Stimulated activated naive CD8-positive, alpha-beta T cell treated with anti-CD3 and anti-CD28 coated beads, Interleukin-15, amount 100 ng/mL, for 72 hours (primary cell): ENCODE measurements around the gene TMEM143.
"Not testable (repeated sequence)": the region's sequence is repeated elsewhere in the genome, so short reads cannot be mapped to it uniquely, and the experiment has no call there.

ENCODE experiments used
- ATAC-seq: fragments of 150-1000 bp; cut with Tn5 transposase; 2 replicates; pipeline ENCODE4 v1.10.0; 2021; ENCODE audit warnings: mild to moderate bottlenecking, moderate library complexity
- DNase-seq, 2 donors: peaks; one replicate each; pipeline ENCODE4 v3.0.0; 2021 to 2022
- H3K27ac Mint-ChIP-seq, 2 donors: one replicate each; pipeline ENCODE4 v1.8.0; 2022; ENCODE audit warnings: mild to moderate bottlenecking in 2 of 2, mixed read lengths in 2 of 2, moderate library complexity in 2 of 2
- H3K27me3 Mint-ChIP-seq: one replicate; pipeline ENCODE4 v1.8.0; 2022; ENCODE audit warnings: mixed read lengths
- H3K4me1 Mint-ChIP-seq: one replicate; pipeline ENCODE4 v1.8.0; 2022; ENCODE audit warnings: mild to moderate bottlenecking, mixed read lengths
- H3K4me3 Mint-ChIP-seq, 2 donors: one replicate each; pipeline ENCODE4 v1.8.0; 2022; ENCODE audit warnings: mild to moderate bottlenecking in 2 of 2, mixed read lengths in 2 of 2, moderate library complexity in 1 of 2
- H3K9me3 Mint-ChIP-seq, 2 donors: one replicate each; pipeline ENCODE4 v1.8.0; 2022; ENCODE audit warnings: mixed read lengths in 2 of 2

The TMEM143 gene

DNA sequence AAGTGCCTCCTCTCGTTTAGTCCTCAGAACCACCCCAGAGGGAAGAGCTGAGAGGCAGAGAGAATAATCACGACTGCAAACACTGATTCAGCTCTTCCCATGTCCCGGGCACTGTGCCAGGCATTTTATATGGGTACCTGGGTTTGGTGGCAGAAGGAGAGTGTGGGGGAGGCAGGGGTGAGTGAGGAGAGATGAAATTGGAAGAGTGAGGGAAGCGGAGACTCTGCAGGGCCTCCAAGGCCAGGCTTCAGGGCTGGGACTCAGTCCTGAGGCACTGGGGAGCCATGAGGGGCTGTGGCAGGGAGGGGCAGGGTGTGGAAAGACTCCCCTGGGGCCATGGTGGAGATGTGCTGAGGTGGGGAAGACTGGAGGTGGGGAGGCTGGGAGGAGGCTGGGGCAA lies 9.2 kb upstream of the TMEM143 start:
- Mint-ChIP-seq H3K27me3 (peaks cover 11% of the 10 kb centered on the region), H3K4me3 (no peak overlapping the region), H3K27ac (no peak overlapping the region), H3K9me3 (no peaks in the 10 kb centered on the region), H3K4me1 (no peaks in the 10 kb centered on the region)
- DNase-seq (no peak), ATAC-seq (no peak)

DNA sequence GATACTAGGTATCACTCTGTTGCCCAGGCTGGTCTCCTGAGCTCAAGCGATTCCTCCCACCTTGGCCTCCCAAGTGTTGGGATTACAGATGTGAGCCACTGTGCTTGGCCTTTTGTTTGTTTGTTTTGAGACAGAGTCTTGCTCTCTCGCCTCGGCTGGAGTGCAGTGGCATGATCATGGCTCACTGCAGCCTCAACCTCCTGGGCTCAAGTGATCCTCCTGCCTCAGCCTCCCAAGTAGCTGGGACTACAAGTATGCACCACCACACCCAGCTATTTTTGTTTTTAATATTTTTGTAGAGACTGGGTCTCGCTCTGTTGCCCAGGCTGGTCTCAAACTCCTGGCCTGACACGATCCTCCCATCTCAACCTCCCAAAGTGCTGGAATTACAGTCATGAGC lies 8.0 kb upstream of the TMEM143 start:
- not testable (repeated sequence) for DNase-seq, H3K4me3 Mint-ChIP-seq, ATAC-seq, H3K4me1 Mint-ChIP-seq, H3K27ac Mint-ChIP-seq, H3K9me3 Mint-ChIP-seq
- peaks cover 11% of the 10 kb centered on the region for H3K27me3 Mint-ChIP-seq

DNA sequence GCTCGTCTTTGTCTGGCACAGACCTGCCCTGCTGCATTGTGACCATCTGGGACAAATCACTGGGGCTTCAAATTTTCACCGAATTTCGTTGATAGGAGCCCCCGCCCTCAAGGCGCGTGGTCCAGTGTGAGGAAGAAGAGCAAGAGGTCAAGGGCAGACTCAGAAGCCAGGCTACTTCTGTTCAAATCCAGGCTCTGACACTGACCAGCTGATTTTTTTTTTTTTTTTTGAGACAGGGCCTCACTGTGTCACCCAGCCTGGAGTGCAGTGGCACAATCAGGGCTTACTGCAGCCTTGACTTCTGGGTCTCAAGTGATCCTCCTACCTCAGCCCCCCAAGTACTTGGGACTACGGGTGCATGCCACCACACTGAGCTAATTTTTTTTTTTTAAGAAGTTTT lies 7.6 kb upstream of the TMEM143 start:
- H3K27me3 Mint-ChIP-seq = peaks cover 11% of the 10 kb centered on the region
- DNase-seq = no peak
- H3K4me3 Mint-ChIP-seq = no peak overlapping the region
- H3K27ac Mint-ChIP-seq = no peak overlapping the region
- H3K9me3 Mint-ChIP-seq = no peaks in the 10 kb centered on the region
- H3K4me1 Mint-ChIP-seq = no peaks in the 10 kb centered on the region
- no peak for ATAC-seq

DNA sequence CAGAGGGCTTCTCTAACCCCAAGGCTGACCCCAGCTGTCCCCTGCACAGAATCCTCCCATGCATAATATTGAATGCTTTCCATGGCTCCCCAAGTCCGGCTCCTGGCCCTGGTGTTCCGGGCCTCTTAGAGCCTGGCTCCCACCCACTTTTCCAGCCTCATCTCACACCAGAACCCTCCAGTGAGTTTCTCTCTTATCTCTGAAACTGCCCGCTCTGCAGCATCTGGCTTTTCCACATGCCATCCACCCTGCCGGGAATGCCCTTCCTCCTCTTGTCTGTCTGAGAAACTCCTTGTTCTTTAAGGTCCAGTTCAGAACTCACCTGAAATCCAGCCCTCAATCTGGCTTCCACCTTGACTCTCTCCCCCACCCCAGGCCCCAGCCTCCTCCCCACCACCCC lies 7.2 kb upstream of the TMEM143 start:
- Mint-ChIP-seq H3K27me3 (peaks cover 11% of the 10 kb centered on the region), H3K27ac (no peak overlapping the region), H3K4me3 (no peak overlapping the region), H3K9me3 (no peaks in the 10 kb centered on the region), H3K4me1 (no peaks in the 10 kb centered on the region)
- DNase-seq (no peak), ATAC-seq (no peak)

DNA sequence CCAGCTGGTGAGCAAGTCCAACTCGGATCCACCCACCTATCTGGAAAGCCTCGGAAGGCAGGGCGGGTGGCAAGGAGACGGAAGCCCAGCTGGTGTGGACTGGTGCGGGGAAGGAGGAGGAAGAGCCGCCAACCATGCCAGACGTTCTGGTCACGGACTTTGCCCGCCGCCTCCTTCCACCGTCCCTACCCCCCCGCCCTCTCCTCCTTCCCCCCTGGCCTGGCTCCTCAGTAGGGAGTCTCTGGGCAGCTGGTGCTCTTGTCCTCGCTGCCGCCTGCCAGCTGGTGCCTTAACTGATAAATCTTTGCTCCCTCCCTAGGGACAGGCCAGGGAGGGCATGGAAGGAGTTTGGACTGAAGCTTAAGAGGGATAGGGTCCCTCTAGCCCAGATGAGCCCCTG lies 5.2 kb upstream of the TMEM143 start:
- Mint-ChIP-seq H3K4me1 (peaks cover 12% of the 10 kb centered on the region), H3K4me3 (no peak overlapping the region), H3K27me3 (peaks cover 11% of the 10 kb centered on the region), H3K27ac (no peak overlapping the region), H3K9me3 (no peaks in the 10 kb centered on the region)
- ATAC-seq = no peak
- DNase-seq = no peak

DNA sequence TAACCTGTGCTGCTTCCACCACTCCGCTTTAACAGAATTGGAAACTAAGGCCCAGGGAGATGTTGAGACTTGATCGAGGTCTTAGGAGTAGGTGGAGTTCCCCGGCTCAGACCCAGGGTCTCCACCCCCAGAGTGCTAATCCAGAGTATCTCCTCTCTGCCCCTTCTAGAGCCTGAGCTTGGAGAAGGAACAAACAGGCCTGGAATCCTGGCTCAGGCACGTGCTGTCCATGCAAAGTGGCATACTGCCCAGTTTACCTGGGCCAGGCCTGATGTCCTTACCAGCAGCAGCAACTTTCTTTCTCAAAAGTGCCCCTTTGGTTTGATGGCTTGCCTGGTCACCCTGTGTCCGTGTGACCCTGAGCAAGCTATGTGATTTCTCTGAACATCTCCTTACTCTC lies 4.1 kb upstream of the TMEM143 start:
- ATAC-seq (no peak), DNase-seq (no peak)
- Mint-ChIP-seq H3K9me3 (no peaks in the 10 kb centered on the region), H3K27ac (no peak overlapping the region), H3K27me3 (peaks cover 4% of the 10 kb centered on the region), H3K4me3 (no peak overlapping the region), H3K4me1 (peaks cover 14% of the 10 kb centered on the region)

DNA sequence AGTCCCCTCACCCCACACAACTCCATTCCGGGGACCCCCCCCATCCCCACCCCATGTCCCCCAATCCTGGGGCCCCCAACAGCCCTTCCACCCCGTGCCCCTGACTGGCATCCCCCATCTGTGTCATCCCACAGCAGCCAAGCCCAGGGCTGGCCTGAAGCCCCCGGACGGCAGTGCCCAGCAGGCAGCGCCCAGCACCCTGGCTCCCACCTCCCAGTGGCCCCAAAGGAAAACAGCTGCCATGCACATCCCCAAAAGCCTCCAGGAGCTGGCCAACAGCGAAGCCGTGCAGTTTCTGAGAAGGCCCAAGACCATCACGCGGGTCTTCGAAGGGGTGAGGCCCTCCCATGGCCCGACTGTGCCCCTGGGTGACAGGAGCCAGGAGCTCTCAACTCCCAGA lies 1.9 kb upstream of the TMEM143 start:
- ATAC-seq (no peak), DNase-seq (no peak)
- Mint-ChIP-seq H3K4me1 (peaks cover 19% of the 10 kb centered on the region), H3K27ac (no peak overlapping the region), H3K9me3 (no peaks in the 10 kb centered on the region), H3K27me3 (no peaks in the 10 kb centered on the region), H3K4me3 (peak overlapping the region in 1 of 2 donors; percentile 92)

DNA sequence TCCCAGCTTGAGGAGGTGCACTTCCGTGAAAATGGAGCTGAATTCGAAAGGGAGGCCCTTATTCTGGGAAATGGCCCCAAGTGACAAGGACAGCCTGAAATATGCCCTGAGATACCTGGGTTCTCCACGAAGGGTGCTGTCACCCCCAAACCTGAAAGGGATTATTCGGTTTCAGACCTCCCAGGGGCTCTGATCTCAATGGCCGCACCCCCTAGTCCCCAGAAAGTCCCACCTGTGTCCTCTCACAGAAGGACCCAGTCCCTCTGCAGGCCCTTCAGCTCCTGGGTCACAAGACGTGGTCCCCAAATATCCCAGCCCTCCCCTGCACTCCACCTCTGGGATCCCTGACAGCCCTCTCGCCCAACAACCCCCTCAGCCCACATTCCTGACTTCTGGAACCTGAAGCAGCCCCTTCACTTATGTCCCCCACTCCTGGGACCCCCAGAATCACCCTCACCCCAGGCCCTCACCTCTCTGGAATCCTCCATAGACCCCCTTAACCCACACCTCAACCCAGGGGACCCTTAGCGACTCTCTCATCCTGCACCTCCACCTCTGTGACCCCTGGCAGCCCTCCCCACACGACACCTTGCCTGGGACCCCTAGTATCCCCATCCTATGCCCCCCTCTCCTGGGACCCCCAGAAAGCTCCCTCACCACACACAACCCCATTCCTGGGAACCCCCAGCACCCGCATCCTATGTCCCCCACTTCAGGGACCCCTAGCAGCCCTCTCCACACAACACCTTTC lies 1.0 kb upstream of the TMEM143 start:
- Mint-ChIP-seq H3K27ac (peak overlapping the region; percentile 92 to 98), H3K4me3 (peak overlapping the region; percentile 87 to 92), H3K4me1 (peaks cover 19% of the 10 kb centered on the region), H3K27me3 (no peaks in the 10 kb centered on the region), H3K9me3 (no peaks in the 10 kb centered on the region)
- DNase-seq (no peak), ATAC-seq (peak; percentile 3)

DNA sequence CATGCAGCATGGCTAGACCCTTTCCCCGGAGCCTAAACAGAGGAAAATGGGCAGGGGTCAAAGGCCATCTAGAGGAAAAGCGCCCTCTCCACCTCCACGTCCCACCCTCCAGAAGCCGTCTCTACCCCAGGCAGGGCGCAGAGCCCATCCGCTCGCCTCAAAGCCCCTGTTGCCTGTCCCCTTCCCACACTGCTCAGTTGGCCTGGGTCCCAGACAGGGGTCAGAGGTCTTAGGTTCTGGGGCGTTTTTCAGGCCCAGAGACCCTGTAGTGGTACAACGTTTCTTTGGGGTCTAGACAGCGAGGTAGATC lies 285 bp downstream of the TMEM143 start:
- ATAC-seq = peak; percentile 28
- no peaks in the 10 kb centered on the region for H3K9me3 Mint-ChIP-seq
- peak overlapping the region; percentile 87 to 92 for H3K4me3 Mint-ChIP-seq
- peak overlapping the region; percentile 92 to 98 for H3K27ac Mint-ChIP-seq
- DNase-seq = no peak
- H3K27me3 Mint-ChIP-seq = no peaks in the 10 kb centered on the region
- H3K4me1 Mint-ChIP-seq = peaks cover 19% of the 10 kb centered on the region

DNA sequence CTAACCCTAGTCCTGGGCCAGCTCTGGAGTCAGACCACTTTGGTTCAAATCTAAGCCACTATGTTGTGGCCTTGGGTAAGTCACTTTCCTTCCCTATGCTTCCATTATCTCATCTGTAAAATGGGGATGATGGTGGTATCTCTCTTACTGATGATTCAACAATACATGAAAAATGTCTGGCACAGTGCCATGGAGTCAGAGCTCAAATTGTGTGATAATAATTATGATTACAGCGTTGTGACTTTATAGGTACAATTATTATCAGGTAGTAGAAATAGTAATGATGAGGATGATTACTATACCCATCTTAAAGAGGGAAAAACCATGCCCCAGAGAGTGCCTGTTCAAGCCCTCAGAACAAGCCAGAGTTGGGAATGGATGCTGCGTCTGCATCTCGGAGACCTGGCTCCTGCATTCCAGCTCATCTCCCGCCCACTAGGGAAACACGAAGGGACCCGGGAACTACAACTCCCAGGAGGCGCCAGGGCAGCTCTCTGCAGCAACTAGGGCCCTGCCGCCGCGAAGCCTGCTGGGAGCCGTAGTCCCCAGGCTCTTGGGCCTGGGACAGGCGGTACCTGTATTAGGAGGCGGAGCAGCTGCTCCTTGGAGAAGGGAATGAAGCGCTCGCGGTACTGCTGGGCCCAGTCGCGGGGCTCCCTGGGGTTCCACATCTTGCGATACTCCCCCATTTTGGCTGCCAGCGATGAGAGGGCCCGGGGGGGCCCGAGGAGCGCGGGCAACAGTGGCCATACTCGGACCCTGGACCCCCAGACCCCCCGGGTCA lies 832 bp downstream of the TMEM143 start:
- Mint-ChIP-seq H3K4me3 (peak overlapping the region; percentile 87 to 92), H3K27ac (peak overlapping the region; percentile 92 to 98), H3K4me1 (peaks cover 19% of the 10 kb centered on the region), H3K9me3 (no peaks in the 10 kb centered on the region), H3K27me3 (no peaks in the 10 kb centered on the region)
- ATAC-seq (peak; percentile 79), DNase-seq (peak; percentile 80 to 90)

DNA sequence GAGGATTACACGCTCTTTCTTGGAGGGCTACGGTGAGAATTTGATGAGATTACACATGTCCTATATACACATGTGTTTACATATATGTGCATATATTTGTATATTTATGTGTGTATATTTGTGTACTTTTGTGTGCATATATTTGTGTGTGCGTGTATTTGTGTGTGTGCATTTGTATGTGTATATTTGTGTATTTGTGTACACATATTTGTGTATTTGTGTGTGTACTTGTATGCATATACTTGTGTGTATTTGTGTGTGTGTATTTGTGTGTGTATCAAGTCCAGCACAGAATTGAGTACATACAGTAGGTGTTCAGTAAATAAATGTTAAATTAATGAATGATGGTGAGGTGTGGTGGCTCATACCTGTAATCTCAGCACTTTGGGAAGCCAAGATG lies 1.8 kb downstream of the TMEM143 start:
- no peak overlapping the region for H3K27ac Mint-ChIP-seq
- ATAC-seq (no peak), DNase-seq (no peak)
- H3K9me3 Mint-ChIP-seq = no peaks in the 10 kb centered on the region
- H3K4me3 Mint-ChIP-seq = peak overlapping the region in 1 of 2 donors; percentile 19
- no peaks in the 10 kb centered on the region for H3K27me3 Mint-ChIP-seq
- H3K4me1 Mint-ChIP-seq = peaks cover 19% of the 10 kb centered on the region

DNA sequence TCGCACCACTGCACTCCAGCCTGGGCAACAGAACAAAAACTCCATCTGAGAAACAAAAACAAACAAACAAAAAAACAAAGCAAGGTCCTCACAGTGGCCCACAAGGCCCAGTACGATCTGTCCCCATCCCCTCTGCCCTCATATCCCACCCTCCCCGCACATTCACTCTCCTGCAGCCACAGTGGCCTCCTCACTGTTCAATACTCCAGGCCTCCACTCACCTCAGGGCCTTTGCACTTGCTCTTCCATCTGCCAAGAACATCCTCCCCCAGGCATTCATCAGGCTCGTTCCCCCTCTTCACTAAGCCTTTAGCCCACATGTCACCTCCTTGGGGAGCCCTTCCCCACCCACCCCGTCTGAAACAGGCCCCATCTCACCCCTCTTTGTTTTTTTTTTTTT lies 4.6 kb downstream of the TMEM143 start:
- Mint-ChIP-seq H3K27me3 (no peaks in the 10 kb centered on the region), H3K4me1 (peaks cover 8% of the 10 kb centered on the region), H3K9me3 (no peaks in the 10 kb centered on the region), H3K27ac (no peak overlapping the region), H3K4me3 (no peak overlapping the region)
- ATAC-seq (no peak), DNase-seq (no peak)

DNA sequence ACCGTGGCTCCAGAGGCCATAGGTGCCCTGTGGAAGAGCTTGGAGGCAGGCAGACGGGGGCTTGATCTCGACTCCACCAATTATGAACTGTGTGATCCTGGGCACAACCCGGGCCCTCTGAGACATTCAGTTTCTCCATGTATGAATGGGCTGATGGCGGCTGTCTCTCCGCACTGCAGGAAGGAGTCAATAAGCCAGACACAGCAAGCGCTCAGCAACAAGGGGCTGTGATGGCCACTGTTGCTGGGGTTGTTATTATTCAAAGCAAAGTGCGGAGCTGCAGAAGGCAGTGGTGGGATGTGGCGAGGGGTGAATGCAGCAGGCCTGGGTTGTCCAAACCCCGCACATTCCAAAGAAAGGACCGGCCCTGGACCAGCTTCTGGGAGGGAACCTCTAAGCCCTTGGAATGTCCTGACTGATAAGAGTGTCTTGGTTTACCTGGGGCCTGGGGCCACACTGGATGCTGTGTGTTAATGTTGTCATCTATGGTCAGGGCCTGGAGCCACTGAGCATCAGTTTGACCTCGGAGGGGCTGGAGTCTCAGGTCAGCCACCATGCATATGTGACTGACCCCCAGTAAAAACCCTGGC lies 8.3 kb downstream of the TMEM143 start:
- Mint-ChIP-seq H3K27ac (no peak overlapping the region), H3K27me3 (no peaks in the 10 kb centered on the region), H3K9me3 (no peaks in the 10 kb centered on the region), H3K4me3 (no peak overlapping the region), H3K4me1 (peaks cover 11% of the 10 kb centered on the region)
- ATAC-seq (no peak), DNase-seq (no peak)

DNA sequence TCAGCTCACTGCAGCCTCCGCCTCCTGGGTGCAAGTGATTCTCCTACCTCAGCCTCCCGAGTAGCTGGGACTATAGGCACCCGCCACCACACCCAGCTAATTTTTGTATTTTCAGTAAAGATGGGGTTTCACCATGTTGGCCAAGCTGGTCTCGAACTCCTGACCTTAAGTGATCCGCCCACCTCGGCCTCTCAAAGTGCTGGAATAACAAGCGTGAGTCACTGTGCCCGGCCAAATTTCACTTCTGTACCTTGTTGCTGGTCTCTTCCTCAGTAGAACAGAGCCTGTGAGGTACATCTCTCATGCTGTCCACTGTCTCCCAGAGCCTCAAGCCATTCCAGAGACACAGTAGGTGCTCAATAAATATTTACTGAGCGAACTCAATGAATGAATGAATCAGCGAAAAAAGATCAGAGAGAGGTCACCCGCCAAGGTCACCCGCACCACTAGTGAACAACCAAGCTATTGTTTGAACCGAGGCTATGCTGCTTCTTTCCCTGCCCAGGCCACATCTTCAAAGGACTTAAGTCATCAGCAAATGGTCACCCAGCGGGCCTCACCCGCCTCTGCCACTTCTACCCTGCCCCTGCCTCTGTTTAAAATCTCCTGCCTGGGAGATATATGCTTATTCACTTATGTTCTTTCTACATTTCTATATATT lies 9.3 kb downstream of the TMEM143 start:
- Mint-ChIP-seq H3K27ac (peak overlapping the region in 1 of 2 donors; percentile 27), H3K27me3 (no peaks in the 10 kb centered on the region), H3K4me3 (no peak overlapping the region), H3K4me1 (peaks cover 11% of the 10 kb centered on the region), H3K9me3 (no peaks in the 10 kb centered on the region)
- ATAC-seq = no peak
- no peak for DNase-seq

DNA sequence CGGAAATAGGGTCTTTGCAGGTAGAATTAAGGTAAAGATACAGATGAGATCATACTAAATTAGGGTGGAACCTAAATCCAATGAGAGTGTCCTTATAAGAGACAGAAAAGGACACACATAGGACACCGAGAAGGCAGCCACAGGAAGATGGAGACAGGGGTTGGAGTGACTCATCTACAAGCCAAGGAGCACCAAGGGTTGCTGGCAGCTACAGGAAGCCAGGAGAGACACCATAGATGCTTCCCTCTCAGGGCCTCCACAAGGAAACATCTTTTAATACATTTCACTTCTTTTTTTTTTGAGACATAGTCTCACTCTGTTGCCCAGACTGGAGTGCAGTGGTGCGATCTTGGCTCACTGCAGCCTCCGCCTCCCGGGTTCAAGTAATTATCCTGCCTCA lies 10.1 kb downstream of the TMEM143 start:
- Mint-ChIP-seq H3K4me3 (no peak overlapping the region), H3K4me1 (peaks cover 11% of the 10 kb centered on the region), H3K9me3 (no peaks in the 10 kb centered on the region), H3K27ac (no peak overlapping the region), H3K27me3 (no peaks in the 10 kb centered on the region)
- DNase-seq (no peak), ATAC-seq (no peak)

DNA sequence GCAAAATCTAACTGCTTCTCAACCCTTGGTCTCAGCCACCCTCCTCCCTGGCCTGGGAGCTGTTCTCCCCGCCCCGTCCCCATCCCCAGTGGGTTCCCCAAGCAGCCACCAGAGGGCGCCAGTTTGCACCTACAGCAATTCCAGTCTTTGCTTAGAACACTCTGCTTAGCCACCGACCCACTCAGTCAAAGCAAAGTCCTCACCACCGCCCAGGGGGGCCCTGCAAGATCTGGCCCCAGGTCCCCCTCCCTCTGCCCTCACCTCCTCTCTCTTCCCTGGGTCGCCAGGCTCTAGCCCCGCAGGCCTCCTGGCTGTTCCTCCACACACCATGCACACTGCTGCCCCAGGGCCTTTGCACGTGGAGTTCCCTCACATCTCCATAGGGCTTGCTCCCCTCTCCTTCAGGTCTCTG lies 12.4 kb downstream of the TMEM143 start:
- no peaks in the 10 kb centered on the region for H3K9me3 Mint-ChIP-seq
- no peaks in the 10 kb centered on the region for H3K27me3 Mint-ChIP-seq
- H3K27ac Mint-ChIP-seq = peak overlapping the region in 1 of 2 donors; percentile 14
- ATAC-seq = peak; percentile 95
- no peak overlapping the region for H3K4me3 Mint-ChIP-seq
- peaks cover 16% of the 10 kb centered on the region for H3K4me1 Mint-ChIP-seq
- DNase-seq = peak; percentile 74 to 78
